HepG2 (cell line): ENCODE data around the gene UBE2O. TPM values are rescaled to one million over a fixed set of nuclear protein-coding genes. Genes with fewer than 3 reads are reported as not detected.

Source experiments
- ATAC-seq: fragments of 200-7000 bp; cut with Tn5 transposase; 3 replicates; pipeline ENCODE4 v1.9.1; 2020; ENCODE audit warnings: mild to moderate bottlenecking, moderate library complexity
- BruUV-seq: library from RNA; stranded (reverse); fragments of 400-500 nt; replicated peaks from 2 replicates; lab custom pipeline; 2021; lab: Mats Ljungman, UMichigan
- CTCF ChIA-PET: fragments of 300-600 bp; formaldehyde crosslinking; extraction: SDS; loops from one replicate; lab custom pipeline; 2021; ENCODE audit warnings: low total read pairs, inconsistent platforms, low intra/inter-chr PET ratio; lab: Yijun Ruan, JAX
- POLR2A ChIA-PET: fragments of 350-600 bp; sonication (Branson Sonifier 250); formaldehyde crosslinking; loops from one replicate; lab custom pipeline; 2020; ENCODE audit warnings: antibody characterized with exemption, inconsistent platforms; lab: Yijun Ruan, JAX
- DNase-seq: peaks from one replicate; pipeline ENCODE4 v3.0.0-alpha.2; 2015; ENCODE audit warnings: low spot score
- FAIRE-seq: peaks from 3 replicates; lab custom pipeline; 2011; peaks lifted over from hg19 to GRCh38; lab: Jason Lieb, UNC
- H2AFZ ChIP-seq: one replicate; pipeline ENCODE4 v1.6.1; 2011; ENCODE audit warnings: low read length, inconsistent platforms
- H3K27ac ChIP-seq: fragments of 300-600 bp; 3 replicates; pipeline ENCODE4 v1.8.0; 2011; ENCODE audit warnings: mixed run types, mild to moderate bottlenecking, mixed read lengths, low read length, inconsistent platforms; ENCODE audit not compliant: insufficient read depth; ENCODE audit errors: extremely low read length
- H3K27me3 ChIP-seq, 2 experiments: fragments of 200-600 bp in 1 of 2; 2 replicates in 1 of 2; 3 replicates in 1 of 2; pipeline versions ENCODE4 v1.6.0 to v1.8.0; 2011; ENCODE audit warnings: low read length in 2 of 2, mild to moderate bottlenecking in 2 of 2, moderate library complexity in 2 of 2, inconsistent platforms in 1 of 2; ENCODE audit not compliant: insufficient read depth in 2 of 2, control insufficient read depth in 1 of 2
- H3K36me3 ChIP-seq, 2 experiments: fragments of 200-600 bp in 1 of 2; replicated peaks in 1 of 2; 2 replicates in 1 of 2; 3 replicates in 1 of 2; pipeline versions ENCODE4 v1.5.1 to v1.8.0; 2011; ENCODE audit warnings: low read length in 2 of 2, inconsistent platforms in 1 of 2; ENCODE audit not compliant: insufficient read depth in 2 of 2, control insufficient read depth in 1 of 2
- H3K4me1 ChIP-seq: 2 replicates; pipeline ENCODE4 v1.5.1; 2012; ENCODE audit warnings: low read length, inconsistent platforms; ENCODE audit not compliant: insufficient read depth
- H3K4me2 ChIP-seq: 2 replicates; pipeline ENCODE4 v1.6.0; 2011; ENCODE audit warnings: low read depth, low read length, inconsistent platforms
- H3K4me3 ChIP-seq, 3 experiments: fragments of 200-600 bp in 1 of 3; sonication (generic), shearing (Covaris generic) in 1 of 3; replicated peaks in 1 of 3; 2 replicates each; pipeline ENCODE4 v1.5.1; 2011 to 2016; ENCODE audit warnings: low read length in 3 of 3, inconsistent platforms in 2 of 3, low read depth in 2 of 3, mild to moderate bottlenecking in 2 of 3, control low read depth in 1 of 3, mixed read lengths in 1 of 3; ENCODE audit not compliant: insufficient read depth in 1 of 3
- H3K79me2 ChIP-seq: one replicate; pipeline ENCODE4 v1.6.1; 2011; ENCODE audit warnings: low read length, inconsistent platforms; ENCODE audit not compliant: insufficient read depth
- H3K9ac ChIP-seq: 2 replicates; pipeline ENCODE4 v1.6.0; 2011; ENCODE audit warnings: mild to moderate bottlenecking, low read depth, low read length, inconsistent platforms; ENCODE audit not compliant: insufficient read depth
- H3K9me3 ChIP-seq: 2 replicates; pipeline ENCODE4 v1.5.1; 2012; ENCODE audit warnings: mild to moderate bottlenecking, low read length
- H4K20me1 ChIP-seq: 2 replicates; pipeline ENCODE4 v1.6.0; 2011; ENCODE audit warnings: inconsistent platforms, mild to moderate bottlenecking, low read length, moderate library complexity; ENCODE audit not compliant: insufficient read depth
- DPF2 ChIP-seq: sonication (generic); formaldehyde crosslinking; IDR thresholded peaks from 2 replicates; pipeline ENCODE4 v1.4.0; 2020; ENCODE audit warnings: mild to moderate bottlenecking, low read depth, missing genetic modification reagents, borderline replicate concordance
- ELF1 ChIP-seq: sonication (generic); formaldehyde crosslinking; IDR thresholded peaks from 2 replicates; pipeline ENCODE4 v1.4.0; 2020; ENCODE audit warnings: missing genetic modification reagents
- HNF4A ChIP-seq: sonication (generic); formaldehyde crosslinking; IDR thresholded peaks from 2 replicates; pipeline ENCODE4 v1.4.0; 2020; ENCODE audit warnings: missing genetic modification reagents
- PTBP1 ChIP-seq: fragments of 200-400 bp; formaldehyde crosslinking; IDR thresholded peaks from 2 replicates; pipeline ENCODE4 v1.6.1; 2018; ENCODE audit warnings: low read length, low read depth; ENCODE audit not compliant: poor library complexity, severe bottlenecking
- RBM39 ChIP-seq: fragments of 200-400 bp; formaldehyde crosslinking; IDR thresholded peaks from one replicate; pipeline ENCODE4 v1.6.1; 2018; ENCODE audit warnings: antibody characterized with exemption, mild to moderate bottlenecking, low read depth, low read length; ENCODE audit not compliant: poor library complexity, severe bottlenecking
- TBX2 ChIP-seq: sonication (generic); formaldehyde crosslinking; IDR thresholded peaks from 2 replicates; pipeline ENCODE4 v1.5.0; 2020; ENCODE audit warnings: missing genetic modification reagents, mild to moderate bottlenecking, borderline replicate concordance
- ZFP36L2 ChIP-seq: sonication (generic); formaldehyde crosslinking; IDR thresholded peaks from 2 replicates; pipeline ENCODE4 v1.4.0; 2020; ENCODE audit warnings: missing genetic modification reagents
- ZNF614 ChIP-seq: IDR thresholded peaks from 2 replicates; pipeline ENCODE4 v1.6.1; 2018; ENCODE audit warnings: missing biosample characterization, missing genetic modification reagents, inconsistent platforms, borderline replicate concordance
- WGBS: methylation state at CpG from one replicate; pipeline ENCODE4 v1.1.6; 2017; ENCODE audit warnings: low lambda C conversion rate; 5-methylcytosine and 5-hydroxymethylcytosine counted together
- in situ Hi-C: cut with HindIII; loops from 2 replicates; pipeline ENCODE4 v1.10.0; 2017; ENCODE audit warnings: low pct_unique_long_range_greater_than_20kb; ENCODE audit not compliant: extremely low pct_ligation_motif_present
- intact Hi-C: fragments of 100-400 bp; cut with micrococcal nuclease; formaldehyde crosslinking; loops from one replicate; pipeline ENCODE4 v1.10.0; 2022; ENCODE audit not compliant: unreplicated experiment
- polyA plus RNA-seq, 8 experiments: library from polyadenylated mRNA; depleted of rRNA in 3 of 8; stranded (reverse) in 7 of 8; unstranded in 1 of 8; fragments of >200 nt; fragmentation: Illumina TruSeq in 4 of 8; extraction: Trizol in 4 of 8; gene quantifications; 2 replicates each; pipeline versions ENCODE4 v1.2.1 to v1.2.3, GENCODE V29; 2011 to 2016; ENCODE audit warnings: low read depth in 4 of 8, missing spikeins in 1 of 8, mixed read lengths in 1 of 8; ENCODE audit not compliant: insufficient read depth in 1 of 8
- total RNA-seq, 5 experiments: library from RNA; depleted of rRNA; stranded (reverse); fragments of >200 nt; fragmentation: Illumina TruSeq; extraction: Trizol; gene quantifications; 2 replicates each; pipeline ENCODE4 v1.2.3, GENCODE V29; 2016; ENCODE audit warnings: low read depth in 1 of 5
- TF ChIP-seq, protein P1 (sequence below): sonication (generic); formaldehyde crosslinking; IDR thresholded peaks from 2 replicates; pipeline ENCODE4 v1.4.0; 2020; ENCODE audit warnings: missing genetic modification reagents, borderline replicate concordance

The UBE2O gene
- total and polyA plus RNA-seq, 2 of the 13 experiments (the other 11 are each of a cell fraction or from before 2014, with no cell fraction given): 21.5 to 23.5 TPM

DNA sequence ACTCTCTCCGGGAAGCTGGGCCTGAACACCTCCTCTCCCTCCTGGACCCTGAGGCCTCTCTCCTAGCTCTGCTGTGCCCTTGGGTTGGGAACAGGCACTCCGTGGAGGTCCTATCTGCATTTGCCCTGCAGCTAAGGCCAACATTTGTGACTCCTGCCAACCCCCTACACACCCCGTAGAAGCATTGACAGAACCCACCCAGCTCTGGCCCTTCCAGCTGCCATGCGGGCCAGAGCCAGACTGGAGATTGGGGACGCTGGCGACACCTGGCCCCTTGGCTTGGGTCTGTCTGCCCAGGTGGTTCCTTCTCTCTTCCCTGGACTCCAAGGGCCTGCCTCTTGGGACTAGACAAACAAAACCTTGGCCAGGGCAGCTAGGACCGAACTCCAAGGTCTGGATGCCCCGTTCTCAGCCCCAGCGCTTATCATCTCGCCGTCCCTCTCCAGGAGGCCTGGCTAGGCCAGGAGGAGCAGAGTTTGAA, 48.9 kb upstream of the UBE2O start (continued):
- peak; percentile 77 for TF ChIP-seq TBX2 (CRISPR knock-in tag)
- peak; percentile 88 for TF ChIP-seq PTBP1
- TF ChIP-seq DPF2 (CRISPR knock-in tag): peak; percentile 24; the same call in 1 of the 2 replicates
- peak; percentile 24; the same call in 1 of the 2 replicates for TF ChIP-seq HNF4A (CRISPR knock-in tag)

DNA sequence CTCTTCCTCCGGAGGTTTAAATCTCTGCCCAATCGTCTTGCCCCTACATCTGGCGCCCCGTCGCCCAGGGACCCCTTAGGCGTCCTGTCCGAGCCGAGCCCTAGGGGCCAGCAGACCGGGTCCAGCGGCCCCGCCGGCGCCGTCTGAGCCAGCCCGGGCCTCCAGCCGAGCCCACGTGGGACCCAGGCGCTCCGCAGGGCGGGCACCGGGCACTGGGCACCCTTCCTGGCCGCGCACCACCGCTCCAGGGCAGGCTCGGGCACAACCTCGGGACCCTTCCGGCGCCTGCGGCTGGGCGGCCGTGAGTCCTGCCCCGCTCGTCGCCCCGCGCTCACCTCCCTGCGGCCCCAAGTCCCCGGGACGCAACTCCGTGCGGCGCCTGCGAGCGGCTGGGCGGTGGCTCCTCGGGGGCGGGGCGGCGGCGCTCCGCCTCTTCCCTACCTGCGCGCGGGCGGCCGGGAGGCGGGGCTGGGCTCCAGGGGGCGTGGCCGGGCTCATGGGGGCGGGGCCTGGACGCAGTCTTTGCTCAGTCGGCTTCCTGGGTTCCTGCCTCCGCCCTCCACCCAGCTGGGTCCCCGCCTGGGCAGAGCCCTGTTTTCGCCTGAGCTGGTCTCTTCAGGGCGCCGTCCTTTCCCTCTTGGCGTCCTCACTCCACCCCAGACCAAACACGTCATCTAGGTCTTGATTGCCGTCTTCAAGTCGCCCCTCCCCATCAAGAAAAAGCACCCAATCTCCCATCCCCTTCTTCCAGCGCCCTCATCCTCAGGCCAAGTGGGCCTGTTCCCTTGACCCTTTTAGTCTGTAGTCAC, 48.3 kb upstream of the UBE2O start, which contains the start of gene RHBDF2:
RHBDF2 (minus strand) TSS at position 406 of the 809 bp plus-strand sequence. CDS start 19,899 bp downstream, outside the sequence.
- WGBS: 0% methylated on average over 17 of the region's 72 CpGs
- ChIA-PET CTCF (interaction anchor here (1.0 kb wide), 1 partner anchor 35 kb away, joined by 4 read pairs; no protein-coding TSS in a partner anchor), POLR2A (interaction anchor here (0.7 to 8.2 kb wide), 30 partner anchors 8 to 170 kb away, joined by 3 to 252 read pairs (median 6); partner anchors contain the start of genes AANAT, PRCD, PRPSAP1 and UBE2O)
- H3K9ac ChIP-seq: peak within 1 kb of the TSS; percentile 91
- no TSS peak for BruUV-seq
- H3K27ac ChIP-seq: peak within 1 kb of the TSS; percentile 64
- FAIRE-seq: no peak
- ATAC-seq: peak; percentile 70
- peaks cover 65% of the 10 kb centered on the region for H3K4me1 ChIP-seq
- peak within 1 kb of the TSS; percentile 100 for H3K4me2 ChIP-seq
- in situ Hi-C loops (no loop called here), intact Hi-C loops (loop anchor here (1.0 kb wide), 1 partner anchor 35 kb away; no protein-coding TSS in a partner anchor)
- H3K79me2 ChIP-seq: peaks cover 29% of the 10 kb centered on the region
- peak within 1 kb of the TSS; percentile 2 for H2AFZ ChIP-seq
- H3K4me3 ChIP-seq: peak within 1 kb of the TSS; percentile 90 to 99 (median 96)
- no peaks in the 10 kb centered on the region for H3K36me3 ChIP-seq
- peaks cover 12% of the 10 kb centered on the region; the same call in 1 of the 2 replicates for H4K20me1 ChIP-seq
- peak; percentile 79 for DNase-seq
- H3K9me3 ChIP-seq: no peaks in the 10 kb centered on the region
- no peaks in the 10 kb centered on the region; a peak in 1 of 5 replicates for H3K27me3 ChIP-seq
- TF ChIP-seq ZFP36L2 (CRISPR knock-in tag): no peak
- TF ChIP-seq ZNF614 (CRISPR knock-in tag): peak; percentile 50; the same call in 1 of the 2 replicates
- peak; percentile 45; the same call in 1 of the 2 replicates for TF ChIP-seq ELF1 (CRISPR knock-in tag)
- TF ChIP-seq, protein P1, sequence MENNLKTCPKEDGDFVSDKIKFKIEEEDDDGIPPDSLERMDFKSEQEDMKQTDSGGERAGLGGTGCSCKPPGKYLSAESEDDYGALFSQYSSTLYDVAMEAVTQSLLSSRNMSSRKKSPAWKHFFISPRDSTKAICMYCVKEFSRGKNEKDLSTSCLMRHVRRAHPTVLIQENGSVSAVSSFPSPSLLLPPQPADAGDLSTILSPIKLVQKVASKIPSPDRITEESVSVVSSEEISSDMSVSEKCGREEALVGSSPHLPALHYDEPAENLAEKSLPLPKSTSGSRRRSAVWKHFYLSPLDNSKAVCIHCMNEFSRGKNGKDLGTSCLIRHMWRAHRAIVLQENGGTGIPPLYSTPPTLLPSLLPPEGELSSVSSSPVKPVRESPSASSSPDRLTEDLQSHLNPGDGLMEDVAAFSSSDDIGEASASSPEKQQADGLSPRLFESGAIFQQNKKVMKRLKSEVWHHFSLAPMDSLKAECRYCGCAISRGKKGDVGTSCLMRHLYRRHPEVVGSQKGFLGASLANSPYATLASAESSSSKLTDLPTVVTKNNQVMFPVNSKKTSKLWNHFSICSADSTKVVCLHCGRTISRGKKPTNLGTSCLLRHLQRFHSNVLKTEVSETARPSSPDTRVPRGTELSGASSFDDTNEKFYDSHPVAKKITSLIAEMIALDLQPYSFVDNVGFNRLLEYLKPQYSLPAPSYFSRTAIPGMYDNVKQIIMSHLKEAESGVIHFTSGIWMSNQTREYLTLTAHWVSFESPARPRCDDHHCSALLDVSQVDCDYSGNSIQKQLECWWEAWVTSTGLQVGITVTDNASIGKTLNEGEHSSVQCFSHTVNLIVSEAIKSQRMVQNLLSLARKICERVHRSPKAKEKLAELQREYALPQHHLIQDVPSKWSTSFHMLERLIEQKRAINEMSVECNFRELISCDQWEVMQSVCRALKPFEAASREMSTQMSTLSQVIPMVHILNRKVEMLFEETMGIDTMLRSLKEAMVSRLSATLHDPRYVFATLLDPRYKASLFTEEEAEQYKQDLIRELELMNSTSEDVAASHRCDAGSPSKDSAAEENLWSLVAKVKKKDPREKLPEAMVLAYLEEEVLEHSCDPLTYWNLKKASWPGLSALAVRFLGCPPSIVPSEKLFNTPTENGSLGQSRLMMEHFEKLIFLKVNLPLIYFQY (CRISPR knock-in tag): 0 out of 2 replicates have a peak, but pooled peaks have one; percentile 25
- TF ChIP-seq RBM39: peak; percentile 23
